ENCODE results near the gene ADA.

DNA sequence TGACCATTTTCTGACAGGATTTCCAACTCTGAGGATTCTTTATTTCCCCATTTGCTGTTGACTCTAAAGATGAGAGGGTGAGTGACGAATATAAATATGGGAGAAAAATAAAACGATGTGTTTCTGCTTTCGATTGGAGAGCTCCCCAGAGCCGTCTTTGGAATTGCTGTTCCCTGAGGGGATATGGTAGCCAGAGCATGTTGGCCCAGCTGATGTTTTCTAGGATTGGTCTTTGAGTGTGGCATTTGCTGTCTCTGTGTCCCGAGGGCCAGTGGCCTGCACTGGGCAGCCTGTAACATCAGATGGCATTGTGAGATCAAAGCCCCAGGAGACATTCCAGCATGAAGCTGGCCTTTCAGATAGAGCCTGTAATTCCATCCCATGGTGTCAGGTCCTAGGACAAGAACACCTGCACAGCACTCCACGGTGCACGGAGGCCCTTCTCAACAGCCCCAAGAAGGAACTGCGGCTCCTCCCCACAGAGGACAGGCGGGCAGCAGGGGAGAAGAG lies 42.4 kb downstream of the ADA start:
- TF ChIP-seq, protein P1, sequence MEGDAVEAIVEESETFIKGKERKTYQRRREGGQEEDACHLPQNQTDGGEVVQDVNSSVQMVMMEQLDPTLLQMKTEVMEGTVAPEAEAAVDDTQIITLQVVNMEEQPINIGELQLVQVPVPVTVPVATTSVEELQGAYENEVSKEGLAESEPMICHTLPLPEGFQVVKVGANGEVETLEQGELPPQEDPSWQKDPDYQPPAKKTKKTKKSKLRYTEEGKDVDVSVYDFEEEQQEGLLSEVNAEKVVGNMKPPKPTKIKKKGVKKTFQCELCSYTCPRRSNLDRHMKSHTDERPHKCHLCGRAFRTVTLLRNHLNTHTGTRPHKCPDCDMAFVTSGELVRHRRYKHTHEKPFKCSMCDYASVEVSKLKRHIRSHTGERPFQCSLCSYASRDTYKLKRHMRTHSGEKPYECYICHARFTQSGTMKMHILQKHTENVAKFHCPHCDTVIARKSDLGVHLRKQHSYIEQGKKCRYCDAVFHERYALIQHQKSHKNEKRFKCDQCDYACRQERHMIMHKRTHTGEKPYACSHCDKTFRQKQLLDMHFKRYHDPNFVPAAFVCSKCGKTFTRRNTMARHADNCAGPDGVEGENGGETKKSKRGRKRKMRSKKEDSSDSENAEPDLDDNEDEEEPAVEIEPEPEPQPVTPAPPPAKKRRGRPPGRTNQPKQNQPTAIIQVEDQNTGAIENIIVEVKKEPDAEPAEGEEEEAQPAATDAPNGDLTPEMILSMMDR (conservative IDR thresholded peaks at IDR 0.05; ENCODE audit: low read depth, low read length), result no peak
- no peak for TF ChIP-seq EZH2 (IDR thresholded peaks at IDR 0.05; ENCODE audit: low read length, unreplicated experiment)
